Lower lobe of right lung (tissue), 2 donors: ENCODE results near the gene ZBED6. TPM values are rescaled to one million over a fixed set of nuclear protein-coding genes. Genes with fewer than 3 reads are reported as not detected.
"Not testable (repeated sequence)": the region's sequence is repeated elsewhere in the genome, so short reads cannot be mapped to it uniquely, and the experiment has no call there.

Experiments
- ATAC-seq, 2 donors: fragments of 200-7000 bp; cut with Tn5 transposase; one replicate each; pipeline ENCODE4 v1.9.1; 2020 to 2022; ENCODE audit warnings: mild to moderate bottlenecking in 2 of 2, moderate library complexity in 2 of 2
- DNase-seq: peaks from one replicate; pipeline ENCODE4 v3.0.0-alpha.2; 2020
- H3K27ac ChIP-seq: fragments of 200-600 bp; one replicate; pipeline ENCODE4 v1.8.0; 2022
- H3K27me3 ChIP-seq: fragments of 200-600 bp; one replicate; pipeline ENCODE4 v1.8.0; 2022; ENCODE audit warnings: low read depth
- H3K36me3 ChIP-seq: fragments of 200-600 bp; one replicate; pipeline ENCODE4 v1.8.0; 2022; ENCODE audit warnings: mild to moderate bottlenecking
- H3K4me1 ChIP-seq: fragments of 200-600 bp; one replicate; pipeline ENCODE4 v1.8.0; 2022
- H3K4me3 ChIP-seq: fragments of 200-600 bp; one replicate; pipeline ENCODE4 v1.8.0; 2022; ENCODE audit warnings: mild to moderate bottlenecking
- H3K9me3 ChIP-seq: fragments of 200-600 bp; one replicate; pipeline ENCODE4 v1.8.0; 2022
- intact Hi-C: fragments of 100-400 bp; cut with DNase I; formaldehyde crosslinking; loops from one replicate; pipeline ENCODE4 v1.11.0; 2022
- total RNA-seq: library from RNA; stranded (reverse); fragmentation: NEBNext Ultra II Directional; extraction: Animal tissue kit (Norgen Biotek cat#: 25700); gene quantifications from one replicate; pipeline ENCODE4 v1.2.1, GENCODE V29; 2021
- TF ChIP-seq, protein P1 (sequence below): fragments of 200-600 bp; IDR thresholded peaks from one replicate; pipeline ENCODE4 v1.8.0; 2022; ENCODE audit warnings: antibody characterized with exemption, mild to moderate bottlenecking
- donor health status: DM: no; HTN: yes; CAD: no; lungs with severe emphysema.

Gene ZBED6
- total RNA-seq, 1 donor from 2014 or later: 33.4 TPM

- DNase-seq: no peak
- Histone ChIP-seq H3K9me3 (no peaks in the 10 kb centered on the region), H3K4me1 (peaks cover 20% of the 10 kb centered on the region), H3K4me3 (no peak overlapping the region), H3K36me3 (peaks cover 88% of the 10 kb centered on the region), H3K27ac (no peak overlapping the region), H3K27me3 (no peaks in the 10 kb centered on the region)
- no peak for ATAC-seq
- TF ChIP-seq, protein P1, sequence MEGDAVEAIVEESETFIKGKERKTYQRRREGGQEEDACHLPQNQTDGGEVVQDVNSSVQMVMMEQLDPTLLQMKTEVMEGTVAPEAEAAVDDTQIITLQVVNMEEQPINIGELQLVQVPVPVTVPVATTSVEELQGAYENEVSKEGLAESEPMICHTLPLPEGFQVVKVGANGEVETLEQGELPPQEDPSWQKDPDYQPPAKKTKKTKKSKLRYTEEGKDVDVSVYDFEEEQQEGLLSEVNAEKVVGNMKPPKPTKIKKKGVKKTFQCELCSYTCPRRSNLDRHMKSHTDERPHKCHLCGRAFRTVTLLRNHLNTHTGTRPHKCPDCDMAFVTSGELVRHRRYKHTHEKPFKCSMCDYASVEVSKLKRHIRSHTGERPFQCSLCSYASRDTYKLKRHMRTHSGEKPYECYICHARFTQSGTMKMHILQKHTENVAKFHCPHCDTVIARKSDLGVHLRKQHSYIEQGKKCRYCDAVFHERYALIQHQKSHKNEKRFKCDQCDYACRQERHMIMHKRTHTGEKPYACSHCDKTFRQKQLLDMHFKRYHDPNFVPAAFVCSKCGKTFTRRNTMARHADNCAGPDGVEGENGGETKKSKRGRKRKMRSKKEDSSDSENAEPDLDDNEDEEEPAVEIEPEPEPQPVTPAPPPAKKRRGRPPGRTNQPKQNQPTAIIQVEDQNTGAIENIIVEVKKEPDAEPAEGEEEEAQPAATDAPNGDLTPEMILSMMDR: no peak
- intact Hi-C loops: no loop called here
These were observed 32.6 kb downstream of the ZBED6 start for GRCh38 chr1:203828002-203828401.

DNA sequence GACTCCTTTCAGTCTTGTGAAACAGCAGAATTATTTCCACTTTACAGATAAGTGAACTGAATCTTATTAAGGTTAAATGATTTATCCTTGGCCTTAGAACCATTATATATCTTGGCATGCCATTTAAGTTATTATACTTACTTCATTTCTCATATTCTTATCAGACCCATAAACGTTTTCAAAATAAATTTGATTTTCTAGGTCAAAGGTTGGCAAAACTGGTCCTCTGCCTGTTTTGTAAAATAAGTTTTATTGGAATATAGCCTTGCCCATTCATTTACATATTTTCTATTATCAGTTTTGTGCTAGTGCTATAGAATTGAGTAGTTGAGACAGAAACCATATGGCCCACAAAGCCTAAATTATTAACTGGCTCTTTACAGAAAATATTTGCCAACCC lies 33.1 kb downstream of the ZBED6 start:
- Histone ChIP-seq H3K36me3 (peaks cover 88% of the 10 kb centered on the region), H3K4me1 (peaks cover 20% of the 10 kb centered on the region), H3K27me3 (no peaks in the 10 kb centered on the region), H3K4me3 (no peak overlapping the region), H3K27ac (peak overlapping the region; percentile 15), H3K9me3 (no peaks in the 10 kb centered on the region)
- ATAC-seq: no peak
- TF ChIP-seq, protein P1: no peak
- intact Hi-C loops: no loop called here
- DNase-seq: no peak

DNA sequence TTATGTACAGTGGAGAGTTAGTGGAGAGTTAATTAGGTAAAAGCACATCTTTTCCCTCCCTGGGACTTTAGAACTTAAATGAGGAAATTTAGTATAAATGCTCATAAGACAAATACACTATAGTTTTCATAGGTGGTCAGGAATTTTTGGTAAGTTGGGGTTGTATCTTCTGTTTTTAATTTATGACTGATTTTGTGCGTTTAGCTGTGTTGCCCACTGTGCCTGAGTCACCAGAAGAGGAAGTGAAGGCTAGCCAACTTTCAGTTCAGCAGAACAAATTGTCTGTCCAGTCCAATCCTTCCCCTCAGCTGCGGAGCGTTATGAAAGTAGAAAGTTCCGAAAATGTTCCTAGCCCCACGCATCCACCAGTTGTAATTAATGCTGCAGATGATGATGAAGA lies 33.8 kb downstream of the ZBED6 start:
- intact Hi-C loops, H3K4me3 ChIP-seq, H3K27me3 ChIP-seq, H3K9me3 ChIP-seq, DNase-seq: not testable (repeated sequence)
- Histone ChIP-seq H3K27ac (peak overlapping the region; percentile 15), H3K4me1 (peaks cover 20% of the 10 kb centered on the region), H3K36me3 (peaks cover 88% of the 10 kb centered on the region)
- ATAC-seq: peak; percentile 69

- H3K4me1 ChIP-seq: no peaks in the 10 kb centered on the region
- no peaks in the 10 kb centered on the region for H3K27me3 ChIP-seq
- no peak overlapping the region for H3K4me3 ChIP-seq
- DNase-seq (no peak), ATAC-seq (no peak)
- intact Hi-C loops: no loop called here
- H3K36me3 ChIP-seq: peaks cover 100% of the 10 kb centered on the region
- no peak overlapping the region for H3K27ac ChIP-seq
- no peaks in the 10 kb centered on the region for H3K9me3 ChIP-seq
- TF ChIP-seq, protein P1: no peak
These were observed 40.1 kb downstream of the ZBED6 start for GRCh38 chr1:203835476-203835875.

DNA sequence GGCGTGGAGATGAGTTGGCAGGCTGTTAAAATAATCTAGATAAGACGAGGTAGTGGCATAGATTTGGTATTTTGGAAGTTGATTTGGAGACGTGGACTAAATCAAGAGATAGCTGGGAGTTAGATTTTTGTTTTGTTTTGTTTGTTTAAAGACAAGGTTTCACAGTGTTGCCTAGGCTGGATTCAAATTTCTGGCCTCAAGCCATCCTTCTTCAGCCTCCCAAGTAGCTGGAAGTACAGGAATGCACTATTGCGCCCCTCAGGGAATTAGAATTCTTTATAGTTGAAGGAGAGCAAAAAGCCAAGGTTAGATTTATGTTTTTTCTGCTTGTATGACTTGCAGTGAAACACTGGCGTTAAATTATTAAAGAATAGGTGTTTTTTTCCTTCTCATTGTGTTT lies 43.7 kb downstream of the ZBED6 start:
- ATAC-seq (no peak), DNase-seq (no peak)
- Histone ChIP-seq H3K9me3 (no peaks in the 10 kb centered on the region), H3K4me1 (no peaks in the 10 kb centered on the region), H3K27me3 (no peaks in the 10 kb centered on the region), H3K27ac (no peak overlapping the region), H3K4me3 (no peak overlapping the region), H3K36me3 (peaks cover 87% of the 10 kb centered on the region)
- TF ChIP-seq, protein P1: no peak
- intact Hi-C loops: no loop called here

GRCh38 chr1:203840208-203840808 lies 44.9 kb downstream of the ZBED6 start:
- ATAC-seq: no peak
- Histone ChIP-seq H3K27ac (no peak overlapping the region), H3K36me3 (peaks cover 87% of the 10 kb centered on the region), H3K9me3 (no peaks in the 10 kb centered on the region), H3K27me3 (no peaks in the 10 kb centered on the region), H3K4me1 (no peaks in the 10 kb centered on the region), H3K4me3 (no peak overlapping the region)
- no peak for DNase-seq
- intact Hi-C loops: no loop called here
- TF ChIP-seq, protein P1: no peak
